Measurements from ENCODE around the gene USP9Y. TPM values are rescaled to one million over a fixed set of nuclear protein-coding genes. Genes with fewer than 3 reads are reported as not detected.

The USP9Y gene
- polyA plus RNA-seq, 2 of the 4 experiments (the other 2 are of a cell fraction), result 6.2 to 28.8 TPM

GRCh38 chrY:12678111-12678510 is 22.9 kb upstream of the USP9Y start:
- no peak for ATAC-seq
- CTCF ChIA-PET, result no interaction called here
- no CpG with 5 or more reads among the region's 2 CpGs for WGBS (ENCODE audit: missing lambda C conversion rate)

GRCh38 chrY:12681535-12681934 is 19.5 kb upstream of the USP9Y start:
- ATAC-seq (no peak), DNase-seq (ENCODE audit: low read depth in 1 of 2, low spot score in 1 of 2) (no peak), FAIRE-seq (no peak)
- CTCF ChIA-PET, result no interaction called here
- Histone ChIP-seq H3K27ac (no peak overlapping the region), H3K4me1 (no peaks in the 10 kb centered on the region), H3K4me2 (no peak overlapping the region), H3K9me3 (no peaks in the 10 kb centered on the region), H3K4me3 (no peak overlapping the region)
- POLR2A ChIA-PET, result no interaction called here
- WGBS (ENCODE audit: missing lambda C conversion rate), result 93% methylated on average over 2 of the region's 2 CpGs
- TF ChIP-seq MYC (IDR thresholded peaks at IDR 0.05; ENCODE audit: borderline replicate concordance, low read length) (no peak), RNF2 (IDR thresholded peaks at IDR 0.05; ENCODE audit: borderline replicate concordance, low read depth) (no peak), TFCP2L1 (CRISPR knock-in tag; IDR thresholded peaks at IDR 0.05) (no peak), ZFP36 (IDR thresholded peaks at IDR 0.05; ENCODE audit: borderline replicate concordance, partially characterized antibody) (no peak), ZSCAN20 (CRISPR knock-in tag; IDR thresholded peaks at IDR 0.05) (no peak), HOXA7 (CRISPR knock-in tag; IDR thresholded peaks at IDR 0.05) (no peak)

More at GRCh38 chrY:12678111-12678510, 22.9 kb upstream of the USP9Y start:
- Histone ChIP-seq H3K4me3 (no peak overlapping the region), H3K4me1 (no peaks in the 10 kb centered on the region), H3K9me3 (no peaks in the 10 kb centered on the region), H3K4me2 (no peak overlapping the region), H3K27ac (no peak overlapping the region)
- POLR2A ChIA-PET, result no interaction called here
- TF ChIP-seq ELK1 (IDR thresholded peaks at IDR 0.05; ENCODE audit: low read depth, low read length), result no peak
- TF ChIP-seq CHD2 (IDR thresholded peaks at IDR 0.05; ENCODE audit: low read length, partially characterized antibody), result no peak
- no peak for TF ChIP-seq RFX5 (IDR thresholded peaks at IDR 0.05)
- TF ChIP-seq FOXS1 (CRISPR knock-in tag; IDR thresholded peaks at IDR 0.05), result no peak
- TF ChIP-seq SMC3 (IDR thresholded peaks at IDR 0.05), result no peak
- no peak for TF ChIP-seq ESRRA (IDR thresholded peaks at IDR 0.05; ENCODE audit: borderline replicate concordance, low read length)
- TF ChIP-seq PBX3 (IDR thresholded peaks at IDR 0.05), result no peak
- TF ChIP-seq SREBF2 (IDR thresholded peaks at IDR 0.05), result no peak
- no peak for TF ChIP-seq RNF2 (IDR thresholded peaks at IDR 0.05; ENCODE audit: borderline replicate concordance, low read depth)
- DNase-seq (ENCODE audit: low read depth in 1 of 2, low spot score in 1 of 2) (no peak), FAIRE-seq (no peak)

- no peaks in the 10 kb centered on the region for H3K9me3 ChIP-seq
- DNase-seq (ENCODE audit: low read depth in 1 of 2, low spot score in 1 of 2) (no peak), FAIRE-seq (no peak), ATAC-seq (no peak)
- H3K27ac ChIP-seq, result no peak overlapping the region
- H3K4me2 ChIP-seq, result no peak overlapping the region
- ChIA-PET POLR2A (no interaction called here), CTCF (no interaction called here)
- no peak for TF ChIP-seq HMGXB4 (CRISPR knock-in tag; IDR thresholded peaks at IDR 0.05; ENCODE audit: borderline replicate concordance)
- no peak for TF ChIP-seq CEBPB (IDR thresholded peaks at IDR 0.05)
- no peak for TF ChIP-seq ZSCAN20 (CRISPR knock-in tag; IDR thresholded peaks at IDR 0.05)
- no peak for TF ChIP-seq HEYL (CRISPR knock-in tag; IDR thresholded peaks at IDR 0.05)
- TF ChIP-seq JUNB (IDR thresholded peaks at IDR 0.05), result no peak
- no peak for TF ChIP-seq RNF2 (IDR thresholded peaks at IDR 0.05; ENCODE audit: borderline replicate concordance, low read depth)
- TF ChIP-seq PBX3 (IDR thresholded peaks at IDR 0.05), result no peak
- no peak for TF ChIP-seq GATA3 (IDR thresholded peaks at IDR 0.05; ENCODE audit: borderline replicate concordance)
- no peak for TF ChIP-seq CHD4 (IDR thresholded peaks at IDR 0.05; ENCODE audit: borderline replicate concordance)
- no peak for TF ChIP-seq JUN (IDR thresholded peaks at IDR 0.05)
- TF ChIP-seq ZFP36 (IDR thresholded peaks at IDR 0.05; ENCODE audit: borderline replicate concordance, partially characterized antibody), result no peak
- TF ChIP-seq HOXB5 (CRISPR knock-in tag; IDR thresholded peaks at IDR 0.05), result no peak
- TF ChIP-seq BHLHE40 (IDR thresholded peaks at IDR 0.05; ENCODE audit: low read depth, low read length), result no peak
- no peak for TF ChIP-seq CHD2 (IDR thresholded peaks at IDR 0.05; ENCODE audit: low read length, partially characterized antibody)
- no peak for TF ChIP-seq FOSB (CRISPR knock-in tag; IDR thresholded peaks at IDR 0.05)
- TF ChIP-seq PHF8 (IDR thresholded peaks at IDR 0.05; ENCODE audit: borderline replicate concordance, low read depth), result no peak
- TF ChIP-seq EHF (CRISPR knock-in tag; IDR thresholded peaks at IDR 0.05), result no peak
- no peak for TF ChIP-seq FOXS1 (CRISPR knock-in tag; IDR thresholded peaks at IDR 0.05)
- H3K4me3 ChIP-seq, result no peak overlapping the region
- 85% methylated on average over 2 of the region's 2 CpGs for WGBS (ENCODE audit: missing lambda C conversion rate)
- H3K4me1 ChIP-seq, result no peaks in the 10 kb centered on the region
These were observed 12.7 kb upstream of the USP9Y start for GRCh38 chrY:12688337-12688736.
